H9 (cell line): Measurements from ENCODE around the gene FOXO1. TPM values are rescaled to one million over a fixed set of nuclear protein-coding genes. Genes with fewer than 3 reads are reported as not detected.
A peak's percentile ranks its signal among the peaks of the same experiment; 100 is the strongest.

ENCODE experiments used
- DNase-seq: peaks from one replicate; pipeline ENCODE4 v3.0.0-alpha.2; 2017
- H2AFZ ChIP-seq: one replicate; pipeline ENCODE4 v1.6.1; 2013; ENCODE audit warnings: mild to moderate bottlenecking, low read length, control low read depth, moderate library complexity
- H2AK5ac ChIP-seq: 2 replicates; pipeline ENCODE4 v1.6.1; 2013; ENCODE audit warnings: low read length, control low read depth, mixed read lengths; ENCODE audit not compliant: insufficient read length
- H2BK120ac ChIP-seq: one replicate; pipeline ENCODE4 v1.6.1; 2013; ENCODE audit warnings: low read depth, mild to moderate bottlenecking, low read length, control low read depth, inconsistent platforms; ENCODE audit not compliant: poor library complexity, severe bottlenecking
- H2BK12ac ChIP-seq: 2 replicates; pipeline ENCODE4 v1.6.1; 2013; ENCODE audit warnings: low read length, control low read depth, mixed read lengths, low read depth; ENCODE audit not compliant: insufficient read length
- H2BK15ac ChIP-seq: 2 replicates; pipeline ENCODE4 v1.6.1; 2013; ENCODE audit warnings: low read depth, low read length, control low read depth
- H2BK20ac ChIP-seq: one replicate; pipeline ENCODE4 v1.6.1; 2013; ENCODE audit warnings: low read depth, mild to moderate bottlenecking, low read length, control low read depth, inconsistent platforms; ENCODE audit not compliant: poor library complexity, severe bottlenecking
- H2BK5ac ChIP-seq: 2 replicates; pipeline ENCODE4 v1.6.1; 2013; ENCODE audit warnings: low read length, control low read depth, mixed read lengths; ENCODE audit not compliant: insufficient read length
- H3K14ac ChIP-seq: 2 replicates; pipeline ENCODE4 v1.6.1; 2013; ENCODE audit warnings: low read length, control low read depth; ENCODE audit not compliant: insufficient read depth
- H3K18ac ChIP-seq: 2 replicates; pipeline ENCODE4 v1.6.1; 2013; ENCODE audit warnings: low read depth, mild to moderate bottlenecking, mixed read lengths, low read length, control low read depth; ENCODE audit not compliant: insufficient read length
- H3K23ac ChIP-seq: 2 replicates; pipeline ENCODE4 v1.6.1; 2013; ENCODE audit warnings: low read length, control low read depth, mixed read lengths, low read depth; ENCODE audit not compliant: insufficient read length
- H3K23me2 ChIP-seq: 2 replicates; pipeline ENCODE4 v1.6.1; 2013; ENCODE audit warnings: low read depth, mild to moderate bottlenecking, mixed read lengths, low read length, control low read depth; ENCODE audit not compliant: insufficient read length, poor library complexity, severe bottlenecking
- H3K27ac ChIP-seq: 2 replicates; pipeline ENCODE4 v1.5.1; 2013; ENCODE audit warnings: low read length, control low read depth, mixed read lengths, low read depth; ENCODE audit not compliant: insufficient read length
- H3K27me3 ChIP-seq: 2 replicates; pipeline ENCODE4 v1.6.1; 2013; ENCODE audit warnings: low read length, control low read depth, inconsistent platforms; ENCODE audit not compliant: insufficient read depth
- H3K4ac ChIP-seq: 2 replicates; pipeline ENCODE4 v1.6.1; 2013; ENCODE audit warnings: low read depth, mild to moderate bottlenecking, control low read depth, inconsistent platforms, low read length, moderate library complexity
- H3K4me1 ChIP-seq: 2 replicates; pipeline ENCODE4 v1.6.1; 2013; ENCODE audit warnings: low read length, control low read depth, inconsistent platforms; ENCODE audit not compliant: insufficient read depth
- H3K4me2 ChIP-seq: 2 replicates; pipeline ENCODE4 v1.6.1; 2013; ENCODE audit warnings: low read length, control low read depth, mixed read lengths; ENCODE audit not compliant: insufficient read length, insufficient read depth
- H3K56ac ChIP-seq: 2 replicates; pipeline ENCODE4 v1.6.1; 2013; ENCODE audit warnings: low read depth, mild to moderate bottlenecking, mixed read lengths, low read length, control low read depth; ENCODE audit not compliant: insufficient read length
- H3K79me1 ChIP-seq: 2 replicates; pipeline ENCODE4 v1.6.1; 2013; ENCODE audit warnings: low read depth, mild to moderate bottlenecking, moderate library complexity, low read length, control low read depth, inconsistent platforms; ENCODE audit not compliant: insufficient read depth, poor library complexity, severe bottlenecking
- H3K79me2 ChIP-seq: 2 replicates; pipeline ENCODE4 v1.6.1; 2013; ENCODE audit warnings: low read length, control low read depth, inconsistent platforms; ENCODE audit not compliant: insufficient read depth
- H3K9ac ChIP-seq: 2 replicates; pipeline ENCODE4 v1.6.1; 2013; ENCODE audit warnings: low read length, control low read depth, mixed read lengths; ENCODE audit not compliant: insufficient read length; ENCODE audit errors: extremely low read depth
- H3K9me3 ChIP-seq: one replicate; pipeline ENCODE4 v1.6.1; 2013; ENCODE audit warnings: low read depth, low read length, inconsistent platforms; ENCODE audit not compliant: control insufficient read depth
- H3T11ph ChIP-seq: one replicate; pipeline ENCODE4 v1.6.1; 2013; ENCODE audit warnings: mild to moderate bottlenecking, low read length, control low read depth, inconsistent platforms
- H4K20me1 ChIP-seq: one replicate; pipeline ENCODE4 v1.6.1; 2013; ENCODE audit not compliant: control insufficient read depth, insufficient read length, insufficient read depth
- H4K5ac ChIP-seq: 2 replicates; pipeline ENCODE4 v1.6.1; 2013; ENCODE audit warnings: low read depth, mild to moderate bottlenecking, mixed read lengths, low read length, control low read depth; ENCODE audit not compliant: insufficient read length
- H4K8ac ChIP-seq: replicated peaks from 2 replicates; pipeline ENCODE4 v1.6.1; 2013; ENCODE audit warnings: low read length, control low read depth, mixed read lengths, low read depth; ENCODE audit not compliant: insufficient read length
- H4K91ac ChIP-seq: 2 replicates; pipeline ENCODE4 v1.6.1; 2013; ENCODE audit warnings: low read depth, mild to moderate bottlenecking, moderate library complexity, mixed read lengths, low read length, control low read depth; ENCODE audit not compliant: insufficient read length
- H3K27ac Mint-ChIP-seq, 3 experiments: 2 replicates in 2 of 3; 3 replicates in 1 of 3; pipeline ENCODE4 v1.8.0; 2020 to 2021; ENCODE audit warnings: mixed read lengths in 3 of 3, mild to moderate bottlenecking in 1 of 3, moderate library complexity in 1 of 3
- H3K27me3 Mint-ChIP-seq: 2 replicates; pipeline ENCODE4 v1.8.0; 2021; ENCODE audit warnings: low read depth, mild to moderate bottlenecking, moderate library complexity, mixed read lengths
- H3K36me3 Mint-ChIP-seq, 3 experiments: 2 replicates in 2 of 3; 3 replicates in 1 of 3; pipeline ENCODE4 v1.8.0; 2020 to 2021; ENCODE audit warnings: low read depth in 3 of 3, mixed read lengths in 3 of 3; ENCODE audit not compliant: insufficient read depth in 1 of 3
- H3K4me1 Mint-ChIP-seq, 2 experiments: 2 replicates each; pipeline ENCODE4 v1.8.0; 2020; ENCODE audit warnings: mixed read lengths in 2 of 2
- H3K4me3 Mint-ChIP-seq, 2 experiments: 2 replicates in 1 of 2; 3 replicates in 1 of 2; pipeline ENCODE4 v1.8.0; 2020 to 2021; ENCODE audit warnings: mild to moderate bottlenecking in 2 of 2, mixed read lengths in 2 of 2, moderate library complexity in 1 of 2
- H3K9me3 Mint-ChIP-seq, 2 experiments: 2 replicates in 1 of 2; 3 replicates in 1 of 2; pipeline ENCODE4 v1.8.0; 2020; ENCODE audit warnings: mild to moderate bottlenecking in 2 of 2, mixed read lengths in 2 of 2, moderate library complexity in 1 of 2
- CTCF ChIP-seq: fragments of 200-600 bp; sonication (generic); conservative IDR thresholded peaks from 3 replicates; pipeline ENCODE4 v1.8.0; 2021; ENCODE audit warnings: antibody characterized with exemption, mild to moderate bottlenecking
- WGBS: extraction: QIAGEN DNeasy Blood & Tissue Kit; methylation state at CpG from one replicate; pipeline ENCODE4 v1.1.7; 2013; ENCODE audit warnings: missing lambda C conversion rate, low lambda C conversion rate, mixed read lengths; ENCODE audit not compliant: insufficient read length; ENCODE audit errors: extremely low coverage; 5-methylcytosine and 5-hydroxymethylcytosine counted together
- total RNA-seq: library from RNA; stranded (reverse); gene quantifications from 2 replicates; pipeline ENCODE4 v1.2.1, GENCODE V29; 2021

Gene FOXO1
- total RNA-seq, 1 experiment from 2014 or later = 44.6 TPM

DNA sequence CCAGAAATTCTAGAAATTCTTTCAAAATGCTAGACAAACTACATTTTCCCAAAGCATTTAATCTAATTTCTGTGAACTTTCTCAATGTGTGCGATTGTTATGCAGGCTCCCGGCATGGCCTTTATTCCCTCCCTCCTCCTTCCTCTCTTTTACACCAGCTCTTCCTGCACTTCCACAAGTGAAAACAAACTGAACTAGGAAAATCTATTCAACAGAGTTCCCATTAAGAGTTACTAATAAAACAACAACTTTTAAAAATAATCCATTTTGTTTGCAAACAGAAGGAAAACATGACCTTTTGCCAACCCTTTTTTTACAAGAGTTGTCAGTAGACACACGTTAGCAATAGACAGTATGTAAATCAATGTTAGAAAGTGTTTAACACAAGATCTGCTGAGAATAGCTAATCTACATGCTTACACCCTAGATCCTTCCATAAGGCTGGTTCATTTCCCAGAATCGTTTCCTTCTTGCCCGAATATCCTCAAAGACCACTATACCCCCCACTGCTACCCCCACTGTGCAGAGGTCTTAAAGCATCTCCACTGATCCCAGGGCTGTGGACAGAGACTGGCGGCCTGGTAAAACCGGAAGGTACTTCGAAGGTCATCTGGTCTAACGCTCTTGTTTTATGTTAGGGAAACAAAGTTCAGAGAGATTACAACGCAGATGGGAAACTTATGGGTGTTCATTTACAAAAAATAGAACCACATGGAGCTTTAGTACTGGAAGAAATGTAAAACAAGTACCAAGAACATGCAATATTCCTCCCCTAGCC, 98.0 kb downstream of the FOXO1 start:
- no peak overlapping the region for H2BK15ac ChIP-seq
- H4K8ac ChIP-seq = no peak overlapping the region
- no peak for DNase-seq
- peaks cover 14% of the 10 kb centered on the region for H3K4me1 ChIP-seq
- H2AFZ ChIP-seq = no peak overlapping the region
- H2BK5ac ChIP-seq = no peak overlapping the region
- H3K4ac ChIP-seq = no peak overlapping the region
- H2BK12ac ChIP-seq = no peak overlapping the region
- no peaks in the 10 kb centered on the region for H3K9me3 Mint-ChIP-seq
- H3K14ac ChIP-seq = no peak overlapping the region
- no peaks in the 10 kb centered on the region for H3K23me2 ChIP-seq
- TF ChIP-seq CTCF = no peak
- no peak overlapping the region for H2BK20ac ChIP-seq
- H3K79me1 ChIP-seq = peaks cover 7% of the 10 kb centered on the region
- H3T11ph ChIP-seq = no peak overlapping the region
- peak overlapping the region; percentile 9 to 72 (median 20); a peak in 4 of 7 replicates for H3K27ac Mint-ChIP-seq
- no peak overlapping the region for H3K23ac ChIP-seq
- no peak overlapping the region for H3K9ac ChIP-seq
- H3K27ac ChIP-seq = no peak overlapping the region
- no peak overlapping the region for H4K91ac ChIP-seq
- peaks cover 70% of the 10 kb centered on the region in 2 experiments for H3K4me1 Mint-ChIP-seq
- H3K79me2 ChIP-seq = peaks cover 54% of the 10 kb centered on the region
- WGBS = no CpG with 5 or more reads among the region's 10 CpGs
- no peaks in the 10 kb centered on the region for H3K27me3 Mint-ChIP-seq
- no peak overlapping the region for H3K4me3 Mint-ChIP-seq
- no peak overlapping the region for H2AK5ac ChIP-seq
- no peaks in the 10 kb centered on the region for H4K20me1 ChIP-seq
- H3K56ac ChIP-seq = no peak overlapping the region
- no peak overlapping the region for H3K18ac ChIP-seq
- no peaks in the 10 kb centered on the region for H3K27me3 ChIP-seq
- H2BK120ac ChIP-seq = no peak overlapping the region
- no peak overlapping the region for H4K5ac ChIP-seq
- no peaks in the 10 kb centered on the region for H3K9me3 ChIP-seq
- H3K36me3 Mint-ChIP-seq = no peaks in the 10 kb centered on the region; a peak in 2 of 7 replicates
- no peak overlapping the region for H3K4me2 ChIP-seq
